Activated T-helper 2 cell treated with anti-CD3 and anti-CD28 coated beads, Interferon-gamma antibody, Interleukin-2, Interleukin-4, amounts not matched to agents 10 μg/mL and 5 μg/mL and 100 μg/mL, durations not matched to agents 14 hours and 24 hours and 36 hours (primary cell): ENCODE data around the gene F13A1. TPM values are rescaled to one million over a fixed set of nuclear protein-coding genes. Genes with fewer than 3 reads are reported as not detected.

Experiments used
- DNase-seq: peaks from one replicate; pipeline ENCODE4 v3.0.0; 2021; ENCODE audit warnings: low spot score
- H3K27ac Mint-ChIP-seq: one replicate; pipeline ENCODE4 v1.8.0; 2021; ENCODE audit warnings: mixed read lengths
- H3K27me3 Mint-ChIP-seq: one replicate; pipeline ENCODE4 v1.8.0; 2021; ENCODE audit warnings: low read depth, mixed read lengths
- H3K36me3 Mint-ChIP-seq: one replicate; pipeline ENCODE4 v1.8.0; 2021; ENCODE audit warnings: low read depth, mixed read lengths
- H3K4me1 Mint-ChIP-seq: one replicate; pipeline ENCODE4 v1.8.0; 2021; ENCODE audit warnings: low read depth, mixed read lengths
- H3K4me3 Mint-ChIP-seq: one replicate; pipeline ENCODE4 v1.8.0; 2021; ENCODE audit warnings: low read depth, mild to moderate bottlenecking, moderate library complexity, mixed read lengths
- H3K9me3 Mint-ChIP-seq: one replicate; pipeline ENCODE4 v1.8.0; 2021; ENCODE audit warnings: mixed read lengths
- intact Hi-C: fragments of 100-400 bp; cut with micrococcal nuclease; formaldehyde crosslinking; loops from one replicate; pipeline ENCODE4 v1.15.1; 2023
- total RNA-seq: library from RNA; stranded (reverse); gene quantifications from 2 replicates; pipeline ENCODE4 v1.2.3, GENCODE V29; 2022

F13A1 gene
- total RNA-seq, 1 donor from 2014 or later, result not detected

- Mint-ChIP-seq H3K9me3 (no peaks in the 10 kb centered on the region), H3K36me3 (no peaks in the 10 kb centered on the region), H3K27me3 (peaks cover 3% of the 10 kb centered on the region), H3K4me3 (no peak overlapping the region), H3K4me1 (no peaks in the 10 kb centered on the region), H3K27ac (no peak overlapping the region)
- DNase-seq, result no peak
- intact Hi-C loops, result no loop called here
These were observed 168.4 kb downstream of the F13A1 start for GRCh38 chr6:6152060-6152459.

- Mint-ChIP-seq H3K9me3 (no peaks in the 10 kb centered on the region), H3K27ac (no peak overlapping the region), H3K4me1 (no peaks in the 10 kb centered on the region), H3K36me3 (no peaks in the 10 kb centered on the region), H3K27me3 (peaks cover 3% of the 10 kb centered on the region), H3K4me3 (no peak overlapping the region)
- intact Hi-C loops, result no loop called here
- no peak for DNase-seq
These were observed 172.2 kb downstream of the F13A1 start for GRCh38 chr6:6148192-6148815.

GRCh38 chr6:6131492-6132109, 188.9 kb downstream of the F13A1 start:
- no peak overlapping the region for H3K27ac Mint-ChIP-seq
- H3K27me3 Mint-ChIP-seq, result peaks cover 3% of the 10 kb centered on the region
- DNase-seq, result no peak
- no peaks in the 10 kb centered on the region for H3K4me1 Mint-ChIP-seq
- H3K4me3 Mint-ChIP-seq, result no peak overlapping the region
- no peaks in the 10 kb centered on the region for H3K36me3 Mint-ChIP-seq
- intact Hi-C loops, result no loop called here
- no peaks in the 10 kb centered on the region for H3K9me3 Mint-ChIP-seq

- Mint-ChIP-seq H3K27ac (no peak overlapping the region), H3K4me1 (no peaks in the 10 kb centered on the region), H3K4me3 (no peak overlapping the region), H3K36me3 (no peaks in the 10 kb centered on the region), H3K27me3 (peaks cover 3% of the 10 kb centered on the region), H3K9me3 (no peaks in the 10 kb centered on the region)
- no peak for DNase-seq
- intact Hi-C loops, result no loop called here
These were observed 195.0 kb downstream of the F13A1 start for GRCh38 chr6:6125495-6125894.

GRCh38 chr6:6123803-6124202, 196.7 kb downstream of the F13A1 start:
- no peak overlapping the region for H3K27ac Mint-ChIP-seq
- no peaks in the 10 kb centered on the region for H3K36me3 Mint-ChIP-seq
- DNase-seq, result no peak
- intact Hi-C loops, result no loop called here
- H3K4me1 Mint-ChIP-seq, result no peaks in the 10 kb centered on the region
- no peak overlapping the region for H3K4me3 Mint-ChIP-seq
- H3K9me3 Mint-ChIP-seq, result no peaks in the 10 kb centered on the region
- H3K27me3 Mint-ChIP-seq, result no peaks in the 10 kb centered on the region

- DNase-seq, result no peak
- H3K9me3 Mint-ChIP-seq, result no peaks in the 10 kb centered on the region
- no peak overlapping the region for H3K27ac Mint-ChIP-seq
- no peaks in the 10 kb centered on the region for H3K4me1 Mint-ChIP-seq
- no peaks in the 10 kb centered on the region for H3K27me3 Mint-ChIP-seq
- no peaks in the 10 kb centered on the region for H3K36me3 Mint-ChIP-seq
- intact Hi-C loops, result no loop called here
- no peak overlapping the region for H3K4me3 Mint-ChIP-seq
These were observed 198.5 kb downstream of the F13A1 start for GRCh38 chr6:6121943-6122342.

GRCh38 chr6:6105472-6106036, 214.9 kb downstream of the F13A1 start:
- H3K4me3 Mint-ChIP-seq, result no peak overlapping the region
- DNase-seq, result no peak
- H3K27me3 Mint-ChIP-seq, result peaks cover 2% of the 10 kb centered on the region
- no peaks in the 10 kb centered on the region for H3K36me3 Mint-ChIP-seq
- H3K4me1 Mint-ChIP-seq, result no peaks in the 10 kb centered on the region
- intact Hi-C loops, result no loop called here
- H3K27ac Mint-ChIP-seq, result no peak overlapping the region
- H3K9me3 Mint-ChIP-seq, result no peaks in the 10 kb centered on the region
